ENCODE measurements around the gene PP2D1. TPM values are rescaled to one million over a fixed set of nuclear protein-coding genes. Genes with fewer than 3 reads are reported as not detected.

The PP2D1 gene
- total and polyA plus RNA-seq, 4 donors: not detected

DNA sequence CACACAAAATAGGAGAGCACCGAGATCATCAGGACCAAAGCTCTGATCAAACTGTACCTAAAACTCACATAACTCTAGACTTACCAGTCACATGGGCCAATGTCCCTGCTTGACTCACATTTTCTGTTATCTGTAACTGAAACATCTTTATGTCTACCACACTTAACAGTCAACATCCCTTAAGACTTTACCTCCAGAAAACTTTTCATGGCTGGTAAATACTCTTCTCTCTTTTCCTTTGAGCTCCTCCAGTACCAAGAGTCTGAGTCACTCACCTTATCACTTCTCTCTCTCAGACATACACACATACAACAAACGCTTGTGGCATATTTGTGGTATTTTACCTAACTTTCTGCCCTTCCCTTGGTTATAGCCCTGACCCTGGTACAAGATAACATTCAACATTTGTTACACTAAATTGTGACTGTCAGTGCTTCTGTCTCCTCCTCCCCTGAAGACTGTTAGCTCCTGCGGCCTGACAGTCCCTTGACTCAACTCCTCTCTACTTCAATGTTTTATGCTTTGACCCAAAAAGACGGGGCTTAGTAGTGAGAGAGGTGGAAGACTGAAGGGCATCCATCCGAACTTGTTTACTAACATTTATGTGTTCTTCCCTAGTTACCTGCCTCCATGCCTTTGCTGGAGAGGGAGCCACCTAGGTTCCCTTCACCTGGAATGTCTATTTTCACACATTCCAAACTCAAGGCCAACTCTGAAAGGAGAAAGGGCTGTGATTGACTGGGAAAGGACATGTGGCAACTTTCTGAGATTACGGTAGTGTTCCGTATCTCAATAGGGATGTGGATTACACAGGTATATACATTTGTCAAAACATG, 74.4 kb downstream of the PP2D1 start:
- WGBS, 2 donors: 67 to 70% methylated on average over 7 of the region's 7 CpGs
- intact Hi-C loops (cut with DNase I): no loop called here
- ATAC-seq (ENCODE audit: low FRiP score): no peak

More for the DNA sequence above, 74.4 kb downstream of the PP2D1 start:
- Histone ChIP-seq H3K27me3 (ENCODE audit: control insufficient read depth in 1 of 2, insufficient read depth in 2 of 2, low read length in 1 of 2) (no peaks in the 10 kb centered on the region), H3K9me3 (ENCODE audit: control insufficient read depth, low read length) (peaks cover 1% of the 10 kb centered on the region), H3K27ac (ENCODE audit: low read depth in 1 of 2, low read length in 2 of 2) (no peak overlapping the region), H3K4me1 (ENCODE audit: control insufficient read depth in 1 of 2, insufficient read depth in 2 of 2, low read length in 2 of 2) (no peaks in the 10 kb centered on the region), H3K36me3 (ENCODE audit: control insufficient read depth in 1 of 2, insufficient read depth in 2 of 2, low read length in 1 of 2) (no peaks in the 10 kb centered on the region), H3K4me3 (ENCODE audit: low read length in 2 of 2) (no peak overlapping the region)
- no peak for DNase-seq

Other genes with a start within 250 kb of the PP2D1 start
- 1 to 10 TPM in 1 of 2 donors, under 1 TPM in 1; 0.81 to 3.0 TPM for gene EFHB, start 78.0 kb downstream of the PP2D1 start, total RNA-seq
- gene EFHB, start 78.0 kb downstream of the PP2D1 start, polyA plus RNA-seq: 1 to 10 TPM in 1 of 2 donors, not detected in 1; 1.1 TPM
- 10 to 100 TPM; 75.9 to 80.3 TPM for gene RAB5A, start 65.2 kb downstream of the PP2D1 start, total RNA-seq
- gene RAB5A, start 65.2 kb downstream of the PP2D1 start, polyA plus RNA-seq: 10 to 100 TPM; 43.8 to 49.2 TPM
- 10 to 100 TPM; 44.1 to 54.2 TPM for gene KAT2B, start 28.2 kb upstream of the PP2D1 start, total RNA-seq
- gene KAT2B, start 28.2 kb upstream of the PP2D1 start, polyA plus RNA-seq: 10 to 100 TPM; 20.6 to 27.4 TPM
- gene SGO1, start 173.9 kb upstream of the PP2D1 start, total RNA-seq: under 1 TPM in 1 of 2 donors, not detected in 1; 0.81 TPM
- 1 to 10 TPM in 1 of 2 donors, under 1 TPM in 1; 0.28 to 2.8 TPM for gene SGO1, start 173.9 kb upstream of the PP2D1 start, polyA plus RNA-seq